HEK293 (cell line): ENCODE measurements around the gene DNAJC7.

Source experiments
- CTCF ChIA-PET: fragments of 350-600 bp; formaldehyde crosslinking; extraction: SDS; loops from one replicate; lab custom pipeline; 2021; ENCODE audit warnings: antibody characterized with exemption; lab: Yijun Ruan, JAX
- POLR2A ChIA-PET: fragments of 300-600 bp; formaldehyde crosslinking; extraction: SDS; loops from one replicate; lab custom pipeline; 2020; ENCODE audit warnings: antibody characterized with exemption, inconsistent platforms; lab: Yijun Ruan, JAX
- H3K27ac ChIP-seq: fragments of 200-500 bp; sonication (Bioruptor generic); 2 replicates; pipeline ENCODE4 v1.5.1; 2014; ENCODE audit warnings: low read depth, low read length, control low read depth, inconsistent platforms; ENCODE audit errors: extremely low read depth
- H3K36me3 ChIP-seq, 2 experiments: fragments of 200-500 bp in 1 of 2; sonication (Bioruptor generic) in 1 of 2; 1 replicate in 1 of 2; 2 replicates in 1 of 2; pipeline ENCODE4 v1.5.1; 2014 to 2017; ENCODE audit warnings: inconsistent platforms in 2 of 2, low read length in 2 of 2; ENCODE audit not compliant: control insufficient read depth in 2 of 2, insufficient read depth in 1 of 2
- H3K4me1 ChIP-seq: fragments of 200-500 bp; sonication (Bioruptor generic); 2 replicates; pipeline ENCODE4 v1.5.1; 2014; ENCODE audit warnings: mild to moderate bottlenecking, low read length, inconsistent platforms; ENCODE audit not compliant: control insufficient read depth, insufficient read depth
- H3K4me3 ChIP-seq: 2 replicates; pipeline ENCODE4 v1.5.1; 2011; ENCODE audit warnings: low read depth, mild to moderate bottlenecking, control low read depth, low read length, moderate library complexity
- H3K9me3 ChIP-seq: fragments of 200-500 bp; sonication (Bioruptor generic); 2 replicates; pipeline ENCODE4 v1.5.1; 2014; ENCODE audit warnings: low read depth, low read length, inconsistent platforms; ENCODE audit not compliant: control insufficient read depth, insufficient read depth
- AEBP2 ChIP-seq: fragments of 450-650 bp; formaldehyde crosslinking; IDR thresholded peaks from 2 replicates; pipeline ENCODE4 v1.5.1; 2016; ENCODE audit warnings: missing biosample characterization, missing genetic modification characterization, borderline replicate concordance
- ATF2 ChIP-seq: fragments of 450-650 bp; formaldehyde crosslinking; IDR thresholded peaks from 2 replicates; pipeline ENCODE4 v1.5.1; 2016; ENCODE audit warnings: missing biosample characterization, missing genetic modification characterization, low read depth
- ELK4 ChIP-seq: IDR thresholded peaks from 2 replicates; pipeline ENCODE4 v1.6.1; 2011; ENCODE audit warnings: mild to moderate bottlenecking, low read depth, low read length, borderline replicate concordance
- KLF16 ChIP-seq: fragments of 450-650 bp; formaldehyde crosslinking; IDR thresholded peaks from 2 replicates; pipeline ENCODE4 v1.5.1; 2017; ENCODE audit warnings: missing biosample characterization, missing genetic modification characterization
- KLF7 ChIP-seq: fragments of 450-650 bp; formaldehyde crosslinking; IDR thresholded peaks from 2 replicates; pipeline ENCODE4 v1.5.1; 2016; ENCODE audit warnings: missing biosample characterization, missing genetic modification characterization, borderline replicate concordance
- MYNN ChIP-seq: fragments of 450-650 bp; formaldehyde crosslinking; IDR thresholded peaks from 2 replicates; pipeline ENCODE4 v1.5.1; 2016; ENCODE audit warnings: missing biosample characterization, missing genetic modification characterization, borderline replicate concordance
- REPIN1 ChIP-seq: fragments of 450-650 bp; formaldehyde crosslinking; IDR thresholded peaks from 2 replicates; pipeline ENCODE4 v1.5.1; 2017; ENCODE audit warnings: missing biosample characterization, missing genetic modification characterization, low read depth
- TSHZ1 ChIP-seq: fragments of 450-650 bp; formaldehyde crosslinking; IDR thresholded peaks from 2 replicates; pipeline ENCODE4 v1.5.1; 2016; ENCODE audit warnings: missing biosample characterization, missing genetic modification characterization, borderline replicate concordance
- ZBTB10 ChIP-seq: fragments of 450-650 bp; formaldehyde crosslinking; IDR thresholded peaks from 2 replicates; pipeline ENCODE4 v1.5.1; 2016; ENCODE audit warnings: missing biosample characterization, missing genetic modification characterization
- ZFP69B ChIP-seq: fragments of 450-650 bp; formaldehyde crosslinking; IDR thresholded peaks from 2 replicates; pipeline ENCODE4 v1.5.1; 2016; ENCODE audit warnings: missing biosample characterization, missing genetic modification characterization
- ZNF10 ChIP-seq: fragments of 450-650 bp; formaldehyde crosslinking; IDR thresholded peaks from 2 replicates; pipeline ENCODE4 v1.5.1; 2017; ENCODE audit warnings: missing biosample characterization, missing genetic modification characterization
- ZNF248 ChIP-seq: fragments of 450-650 bp; formaldehyde crosslinking; IDR thresholded peaks from 2 replicates; pipeline ENCODE4 v1.5.1; 2017; ENCODE audit warnings: missing biosample characterization, missing genetic modification characterization
- ZNF280C ChIP-seq: fragments of 450-650 bp; formaldehyde crosslinking; IDR thresholded peaks from 2 replicates; pipeline ENCODE4 v1.5.1; 2016; ENCODE audit warnings: missing biosample characterization, missing genetic modification characterization
- ZNF335 ChIP-seq: fragments of 450-650 bp; formaldehyde crosslinking; conservative IDR thresholded peaks from 2 replicates; pipeline ENCODE4 v1.5.1; 2016; ENCODE audit warnings: missing biosample characterization, missing genetic modification characterization
- ZNF394 ChIP-seq: fragments of 450-650 bp; formaldehyde crosslinking; IDR thresholded peaks from 2 replicates; pipeline ENCODE4 v1.5.1; 2016; ENCODE audit warnings: missing biosample characterization, missing genetic modification characterization, mild to moderate bottlenecking, moderate library complexity, borderline replicate concordance
- ZNF423 ChIP-seq: fragments of 450-650 bp; formaldehyde crosslinking; IDR thresholded peaks from 2 replicates; pipeline ENCODE4 v1.5.1; 2016; ENCODE audit warnings: missing biosample characterization, missing genetic modification characterization
- ZNF501 ChIP-seq: fragments of 450-650 bp; formaldehyde crosslinking; IDR thresholded peaks from 2 replicates; pipeline ENCODE4 v1.5.1; 2016; ENCODE audit warnings: missing biosample characterization, missing genetic modification characterization
- ZNF530 ChIP-seq: fragments of 450-650 bp; formaldehyde crosslinking; IDR thresholded peaks from 2 replicates; pipeline ENCODE4 v1.5.1; 2016; ENCODE audit warnings: low read depth, missing biosample characterization, missing genetic modification characterization
- ZNF580 ChIP-seq: fragments of 450-650 bp; formaldehyde crosslinking; IDR thresholded peaks from 2 replicates; pipeline ENCODE4 v1.5.1; 2016; ENCODE audit warnings: missing biosample characterization, missing genetic modification characterization
- ZSCAN23 ChIP-seq: fragments of 450-650 bp; formaldehyde crosslinking; IDR thresholded peaks from 2 replicates; pipeline ENCODE4 v1.5.1; 2016; ENCODE audit warnings: missing biosample characterization, missing genetic modification characterization

Gene DNAJC7

GRCh38 chr17:42000413-42001133 lies 16.7 kb downstream of the DNAJC7 start (continued):
- no peak for TF ChIP-seq ZNF280C (tag by site-specific recombination)
- no peak for TF ChIP-seq ZNF394 (tag by site-specific recombination)
- no peak for TF ChIP-seq ELK4
- TF ChIP-seq ZNF335 (tag by site-specific recombination) = no peak
- no peak for TF ChIP-seq ZNF580 (tag by site-specific recombination)
- no peak for TF ChIP-seq REPIN1 (tag by site-specific recombination)

GRCh38 chr17:41998497-41998896 lies 18.7 kb downstream of the DNAJC7 start:
- no peak overlapping the region for H3K4me3 ChIP-seq
- H3K36me3 ChIP-seq = peaks cover 73 to 92% of the 10 kb centered on the region in 2 experiments
- no peaks in the 10 kb centered on the region for H3K4me1 ChIP-seq
- H3K9me3 ChIP-seq = no peaks in the 10 kb centered on the region; the same call in 1 of the 2 replicates
- POLR2A ChIA-PET = interaction anchor here (1.6 kb wide), 1 partner anchor 21 kb away, joined by 3 read pairs; the partner anchor contains the start of gene NKIRAS2
- CTCF ChIA-PET = no interaction called here
- no peak overlapping the region for H3K27ac ChIP-seq
- TF ChIP-seq ZNF423 (tag by site-specific recombination) (no peak), AEBP2 (tag by site-specific recombination) (no peak), ZNF10 (tag by site-specific recombination) (no peak), ATF2 (no peak), ZNF530 (tag by site-specific recombination) (no peak), TSHZ1 (no peak), ZSCAN23 (tag by site-specific recombination) (no peak), MYNN (tag by site-specific recombination) (no peak), KLF16 (no peak), KLF7 (tag by site-specific recombination) (no peak), ZNF248 (tag by site-specific recombination) (no peak), ZFP69B (tag by site-specific recombination) (no peak), ZNF501 (no peak), ZBTB10 (tag by site-specific recombination) (no peak)
